Smooth muscle cell (in vitro differentiated cells): Measurements from ENCODE around the gene TMEM42. TPM values are rescaled to one million over a fixed set of nuclear protein-coding genes. Genes with fewer than 3 reads are reported as not detected.

ENCODE experiments used
- DNase-seq: peaks from one replicate; lab custom pipeline; 2025; ENCODE audit not compliant: unreplicated experiment; lab: John Stamatoyannopoulos, UW
- H2AFZ ChIP-seq: fragments of 200-600 bp; sonication (generic); 2 replicates; pipeline ENCODE4 v1.6.0; 2016; ENCODE audit warnings: antibody characterized with exemption, low read depth, mild to moderate bottlenecking
- H3F3A ChIP-seq: fragments of 200-600 bp; sonication (generic); 2 replicates; pipeline ENCODE4 v1.6.0; 2017; ENCODE audit warnings: antibody characterized with exemption, low read depth
- H3K27ac ChIP-seq: fragments of 200-600 bp; sonication (generic); 2 replicates; pipeline ENCODE4 v1.5.1; 2016; ENCODE audit warnings: low read depth, mild to moderate bottlenecking
- H3K27me3 ChIP-seq: fragments of 200-600 bp; sonication (generic); 2 replicates; pipeline ENCODE4 v1.6.1; 2016; ENCODE audit warnings: low read depth, mild to moderate bottlenecking
- H3K36me3 ChIP-seq: fragments of 200-600 bp; sonication (generic); 2 replicates; pipeline ENCODE4 v1.5.1; 2016; ENCODE audit warnings: low read depth
- H3K4me1 ChIP-seq: fragments of 200-600 bp; sonication (generic); 2 replicates; pipeline ENCODE4 v1.5.1; 2016; ENCODE audit warnings: low read depth
- H3K4me2 ChIP-seq: fragments of 200-600 bp; sonication (generic); 2 replicates; pipeline ENCODE4 v1.6.0; 2016; ENCODE audit warnings: mild to moderate bottlenecking
- H3K4me3 ChIP-seq: fragments of 200-600 bp; sonication (generic); 2 replicates; pipeline ENCODE4 v1.5.1; 2016; ENCODE audit warnings: mild to moderate bottlenecking
- H3K79me2 ChIP-seq: fragments of 200-600 bp; sonication (generic); 2 replicates; pipeline ENCODE4 v1.6.0; 2016; ENCODE audit warnings: low read depth, mild to moderate bottlenecking
- H3K9ac ChIP-seq: fragments of 200-600 bp; sonication (generic); 2 replicates; pipeline ENCODE4 v1.6.0; 2016; ENCODE audit warnings: low read depth
- H3K9me3 ChIP-seq: fragments of 200-600 bp; sonication (generic); replicated peaks from 2 replicates; pipeline ENCODE4 v1.5.1; 2016; ENCODE audit warnings: low read depth
- H4K20me1 ChIP-seq: fragments of 200-600 bp; sonication (generic); 2 replicates; pipeline ENCODE4 v1.6.0; 2016; ENCODE audit warnings: low read depth
- CTCF ChIP-seq: fragments of 200-600 bp; sonication (generic); IDR thresholded peaks from 2 replicates; pipeline ENCODE4 v1.5.1; 2017; ENCODE audit warnings: borderline replicate concordance, mild to moderate bottlenecking, antibody characterized with exemption; ENCODE audit not compliant: insufficient read depth, poor library complexity, severe bottlenecking
- WGBS: methylation state at CpG from one replicate; pipeline ENCODE4 v1.1.7; 2016; ENCODE audit warnings: low lambda C conversion rate; 5-methylcytosine and 5-hydroxymethylcytosine counted together
- polyA plus RNA-seq: library from polyadenylated mRNA; unstranded; fragments of >200 nt; fragmentation: Nextera tagmentation; extraction: Ambion mirVana; gene quantifications from 2 replicates; pipeline ENCODE4 v1.2.1, GENCODE V29; 2016
- total RNA-seq: library from RNA; depleted of rRNA; stranded (reverse); fragments of >200 nt; gene quantifications from 2 replicates; pipeline ENCODE4 v1.2.3, GENCODE V29; 2014

Gene TMEM42
- total and polyA plus RNA-seq, 2 experiments from 2014 or later, result 19.3 to 33.6 TPM

- no peak overlapping the region for H3K4me3 ChIP-seq
- no peaks in the 10 kb centered on the region for H4K20me1 ChIP-seq
- H3K9me3 ChIP-seq, result no peaks in the 10 kb centered on the region
- no peaks in the 10 kb centered on the region for H3K27me3 ChIP-seq
- H3F3A ChIP-seq, result no peaks in the 10 kb centered on the region
- no peak overlapping the region for H3K27ac ChIP-seq
- no peak for TF ChIP-seq CTCF
- H3K79me2 ChIP-seq, result no peaks in the 10 kb centered on the region
- 89% methylated on average over 3 of the region's 3 CpGs for WGBS
- no peak for DNase-seq
- H3K4me2 ChIP-seq, result no peak overlapping the region
- no peak overlapping the region for H3K9ac ChIP-seq
- H3K4me1 ChIP-seq, result no peaks in the 10 kb centered on the region
- H3K36me3 ChIP-seq, result no peaks in the 10 kb centered on the region
- no peak overlapping the region for H2AFZ ChIP-seq
These were observed 31.0 kb downstream of the TMEM42 start for GRCh38 chr3:44892689-44893088.

GRCh38 chr3:44893097-44893496, 31.4 kb downstream of the TMEM42 start:
- Histone ChIP-seq H3K36me3 (no peaks in the 10 kb centered on the region), H3K4me1 (no peaks in the 10 kb centered on the region), H3K4me3 (no peak overlapping the region), H3K9ac (no peak overlapping the region), H3K4me2 (no peak overlapping the region), H3F3A (no peaks in the 10 kb centered on the region), H3K27me3 (no peaks in the 10 kb centered on the region), H3K9me3 (no peaks in the 10 kb centered on the region), H2AFZ (no peak overlapping the region), H4K20me1 (no peaks in the 10 kb centered on the region), H3K27ac (no peak overlapping the region), H3K79me2 (no peaks in the 10 kb centered on the region)
- no peak for DNase-seq
- 64% methylated on average over 2 of the region's 2 CpGs for WGBS
- TF ChIP-seq CTCF, result no peak

DNA sequence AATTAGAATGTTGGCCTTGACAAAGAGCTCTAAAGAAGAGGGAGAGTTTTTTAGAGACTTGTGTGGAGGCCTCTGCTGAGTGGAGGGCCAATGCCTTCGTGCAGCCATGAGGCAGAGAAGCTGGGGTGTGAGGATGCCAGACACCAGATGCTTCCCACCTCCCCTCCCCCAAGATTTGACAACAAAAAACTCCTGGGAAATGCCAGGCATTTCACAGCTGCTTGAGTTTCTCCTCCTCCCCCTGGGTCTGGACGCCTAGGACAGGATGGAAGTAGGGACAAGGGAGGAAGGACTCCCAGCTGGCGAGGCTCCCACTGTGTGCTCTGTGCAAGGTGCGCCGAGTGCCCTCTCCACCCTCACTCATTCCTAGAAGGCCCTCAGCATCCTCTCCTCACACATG, 32.8 kb downstream of the TMEM42 start:
- H3K4me3 ChIP-seq, result no peak overlapping the region
- no peaks in the 10 kb centered on the region for H3K79me2 ChIP-seq
- no peaks in the 10 kb centered on the region for H4K20me1 ChIP-seq
- no peak for DNase-seq
- H3K36me3 ChIP-seq, result no peaks in the 10 kb centered on the region
- no peak overlapping the region for H3K4me2 ChIP-seq
- no peaks in the 10 kb centered on the region for H3K27me3 ChIP-seq
- WGBS, result 74% methylated on average over 5 of the region's 5 CpGs
- H3K27ac ChIP-seq, result no peak overlapping the region
- TF ChIP-seq CTCF, result no peak
- peaks cover 3% of the 10 kb centered on the region for H3K4me1 ChIP-seq
- no peaks in the 10 kb centered on the region for H3F3A ChIP-seq
- no peak overlapping the region for H2AFZ ChIP-seq
- H3K9ac ChIP-seq, result no peak overlapping the region
- no peaks in the 10 kb centered on the region for H3K9me3 ChIP-seq

- no peak overlapping the region for H3K27ac ChIP-seq
- WGBS, result 84% methylated on average over 2 of the region's 2 CpGs
- no peaks in the 10 kb centered on the region for H3K79me2 ChIP-seq
- H3K9me3 ChIP-seq, result no peaks in the 10 kb centered on the region
- H2AFZ ChIP-seq, result no peak overlapping the region
- no peak overlapping the region for H3K4me3 ChIP-seq
- H3K9ac ChIP-seq, result no peak overlapping the region
- TF ChIP-seq CTCF, result no peak
- no peaks in the 10 kb centered on the region for H3F3A ChIP-seq
- no peaks in the 10 kb centered on the region for H3K27me3 ChIP-seq
- H4K20me1 ChIP-seq, result no peaks in the 10 kb centered on the region
- H3K36me3 ChIP-seq, result no peaks in the 10 kb centered on the region
- peaks cover 8% of the 10 kb centered on the region for H3K4me1 ChIP-seq
- no peak overlapping the region for H3K4me2 ChIP-seq
- no peak for DNase-seq
These were observed 34.7 kb downstream of the TMEM42 start for GRCh38 chr3:44896440-44896839.
